Panc1 (cell line): ENCODE measurements around the gene GON7. TPM values are rescaled to one million over a fixed set of nuclear protein-coding genes. Genes with fewer than 3 reads are reported as not detected.

Experiments used
- ATAC-seq: fragments of 200-7000 bp; cut with Tn5 transposase; 2 replicates; pipeline ENCODE4 v1.9.1; 2020; ENCODE audit warnings: mild to moderate bottlenecking, moderate library complexity
- BruUV-seq: library from RNA; stranded (reverse); fragments of 400-500 nt; replicated peaks from 2 replicates; lab custom pipeline; 2021; lab: Mats Ljungman, UMichigan
- CTCF ChIA-PET: fragments of 300-600 bp; sonication (Branson Sonifier 250); formaldehyde crosslinking; loops from one replicate; lab custom pipeline; 2022; ENCODE audit warnings: antibody characterized with exemption; lab: Charles Lee
- POLR2A ChIA-PET: fragments of 300-600 bp; sonication (Branson Sonifier 250); formaldehyde crosslinking; loops from one replicate; lab custom pipeline; 2022; ENCODE audit warnings: antibody characterized with exemption; lab: Charles Lee
- DNase-seq: peaks from one replicate; pipeline ENCODE4 v3.0.0-alpha.2; 2010; ENCODE audit warnings: low read depth, low spot score
- H3K27ac ChIP-seq: 2 replicates; pipeline ENCODE4 v1.5.1; 2011; ENCODE audit warnings: mild to moderate bottlenecking, low read length, inconsistent platforms
- H3K27me3 ChIP-seq: fragments of 200-500 bp; sonication (Bioruptor generic); 2 replicates; pipeline ENCODE4 v1.6.0; 2014; ENCODE audit warnings: low read length, inconsistent platforms; ENCODE audit not compliant: control insufficient read depth, insufficient read depth
- H3K36me3 ChIP-seq: fragments of 200-500 bp; sonication (Bioruptor generic); 2 replicates; pipeline ENCODE4 v1.5.1; 2014; ENCODE audit warnings: inconsistent platforms, mild to moderate bottlenecking, low read length, moderate library complexity; ENCODE audit not compliant: control insufficient read depth, insufficient read depth
- H3K4me1 ChIP-seq: 2 replicates; pipeline ENCODE4 v1.5.1; 2011; ENCODE audit warnings: inconsistent platforms, mild to moderate bottlenecking, low read length, moderate library complexity; ENCODE audit not compliant: control insufficient read depth, insufficient read depth
- H3K4me3 ChIP-seq, 2 experiments: 2 replicates each; pipeline ENCODE4 v1.5.1; 2011 to 2012; ENCODE audit warnings: low read depth in 2 of 2, low read length in 2 of 2, mild to moderate bottlenecking in 2 of 2, inconsistent platforms in 1 of 2, moderate library complexity in 1 of 2
- H3K9me3 ChIP-seq: fragments of 200-500 bp; sonication (Bioruptor generic); 2 replicates; pipeline ENCODE4 v1.5.1; 2014; ENCODE audit warnings: low read depth, mild to moderate bottlenecking, inconsistent platforms, low read length, moderate library complexity; ENCODE audit not compliant: control insufficient read depth, insufficient read depth
- CTCF ChIP-seq: fragments of 450-650 bp; IDR thresholded peaks from 2 replicates; pipeline ENCODE4 v1.5.1; 2017; ENCODE audit warnings: mild to moderate bottlenecking
- POLR2AphosphoS5 ChIP-seq: IDR thresholded peaks from 2 replicates; pipeline ENCODE4 v1.6.1; 2012; ENCODE audit warnings: mild to moderate bottlenecking, low read depth, low read length, moderate library complexity
- REST ChIP-seq, 2 experiments: IDR thresholded peaks; 2 replicates each; pipeline ENCODE4 v1.6.1; 2011 to 2012; ENCODE audit warnings: low read depth in 2 of 2, control low read depth in 1 of 2, low read length in 1 of 2, mild to moderate bottlenecking in 1 of 2, moderate library complexity in 1 of 2; ENCODE audit not compliant: insufficient read depth in 1 of 2
- SIN3A ChIP-seq: IDR thresholded peaks from 2 replicates; pipeline ENCODE4 v1.6.1; 2012; ENCODE audit warnings: low read depth, mild to moderate bottlenecking, low read length, moderate library complexity, borderline replicate concordance; ENCODE audit not compliant: insufficient read depth
- TCF7L2 ChIP-seq: IDR thresholded peaks from 2 replicates; pipeline ENCODE4 v1.6.1; 2011; ENCODE audit warnings: mild to moderate bottlenecking, low read depth, low read length, inconsistent platforms
- in situ Hi-C: cut with HindIII; loops from 2 replicates; pipeline ENCODE4 v1.10.0; 2016; ENCODE audit warnings: low sequenced_read_pairs, low pct_unique_long_range_greater_than_20kb
- intact Hi-C: fragments of 100-400 bp; cut with micrococcal nuclease; formaldehyde crosslinking; loops from one replicate; pipeline ENCODE4 v1.10.0; 2022; ENCODE audit not compliant: unreplicated experiment
- total RNA-seq: library from RNA; stranded (reverse); gene quantifications from one replicate; pipeline ENCODE4 v1.2.1, GENCODE V29; 2021; ENCODE audit not compliant: unreplicated experiment

GON7 gene
- total RNA-seq, 1 experiment from 2014 or later: 9.5 TPM

GRCh38 chr14:93246534-93246933 lies 39.7 kb upstream of the GON7 start:
- ChIA-PET POLR2A (no interaction called here), CTCF (no interaction called here)
- peaks cover 3% of the 10 kb centered on the region; the same call in 1 of the 2 replicates for H3K36me3 ChIP-seq
- intact Hi-C loops (no loop called here), in situ Hi-C loops (no loop called here)
- no peak overlapping the region for H3K4me3 ChIP-seq
- no TSS peak for BruUV-seq
- H3K27me3 ChIP-seq: no peaks in the 10 kb centered on the region
- H3K27ac ChIP-seq: no peak overlapping the region
- DNase-seq: no peak
- H3K9me3 ChIP-seq: no peaks in the 10 kb centered on the region
- no peak for ATAC-seq
- H3K4me1 ChIP-seq: no peaks in the 10 kb centered on the region
- TF ChIP-seq POLR2AphosphoS5 (no peak), CTCF (no peak), REST (IDR thresholded peaks at IDR 0.05; ENCODE audit: insufficient read depth in 1 of 2, low read depth in 2 of 2, low read length in 1 of 2) (no peak), SIN3A (no peak), TCF7L2 (no peak)

GRCh38 chr14:93245764-93246420 lies 39.0 kb upstream of the GON7 start:
- ATAC-seq: no peak
- H3K4me3 ChIP-seq: no peak overlapping the region
- H3K4me1 ChIP-seq: peaks cover 6% of the 10 kb centered on the region
- intact Hi-C loops: no loop called here
- ChIA-PET POLR2A (no interaction called here), CTCF (no interaction called here)
- TF ChIP-seq CTCF (no peak), REST (IDR thresholded peaks at IDR 0.05; ENCODE audit: insufficient read depth in 1 of 2, low read depth in 2 of 2, low read length in 1 of 2) (no peak), SIN3A (no peak), POLR2AphosphoS5 (no peak), TCF7L2 (no peak)
- in situ Hi-C loops: no loop called here
- no peaks in the 10 kb centered on the region for H3K9me3 ChIP-seq
- no peaks in the 10 kb centered on the region for H3K27me3 ChIP-seq
- BruUV-seq: no TSS peak
- H3K36me3 ChIP-seq: peaks cover 3% of the 10 kb centered on the region; the same call in 1 of the 2 replicates
- DNase-seq: no peak
- no peak overlapping the region for H3K27ac ChIP-seq
